GM18951 (cell line): ENCODE results near the gene SPNS2.

Source experiments
- POLR2A ChIP-seq: IDR thresholded peaks from 4 replicates; pipeline ENCODE4 v1.6.1; 2011; ENCODE audit warnings: mild to moderate bottlenecking; ENCODE audit not compliant: insufficient read length, insufficient read depth; ENCODE audit errors: extremely low read depth
- in situ Hi-C: fragments of 300-500 bp; cut with MboI; formaldehyde crosslinking; loops from one replicate; pipeline ENCODE4 v1.12.0; 2022; ENCODE audit warnings: low sequenced_read_pairs, mixed read lengths, inconsistent platforms; ENCODE audit not compliant: unreplicated experiment

Gene SPNS2

GRCh38 chr17:4560421-4560820 lies 61.7 kb downstream of the SPNS2 start, which contains the start of gene GGT6:
Gene GGT6, minus strand, starts transcription at chr17:4560577. Its CDS starts 56 bp downstream, at chr17:4560521.
- no peak for TF ChIP-seq POLR2A

GRCh38 chr17:4560837-4561256 lies 62.2 kb downstream of the SPNS2 start:
- TF ChIP-seq POLR2A, result no peak
- in situ Hi-C loops, result loop anchor here (25.0 kb wide), 1 partner anchor 326 kb away; the partner anchor contains the start of gene C17orf107

More at GRCh38 chr17:4560421-4560820, 61.7 kb downstream of the SPNS2 start, which contains the start of gene GGT6:
- in situ Hi-C loops, result loop anchor here (25.0 kb wide), 1 partner anchor 327 kb away; the partner anchor contains the start of gene C17orf107

GRCh38 chr17:4562015-4562969 lies 63.6 kb downstream of the SPNS2 start:
- TF ChIP-seq POLR2A, result no peak
- in situ Hi-C loops, result loop anchor here (25.0 kb wide), 1 partner anchor 325 kb away; the partner anchor contains the start of gene C17orf107

GRCh38 chr17:4565209-4566141 lies 66.8 kb downstream of the SPNS2 start:
- in situ Hi-C loops, result loop anchor here (25.0 kb wide), 1 partner anchor 322 kb away; the partner anchor contains the start of gene C17orf107
- no peak for TF ChIP-seq POLR2A

- no peak for TF ChIP-seq POLR2A
- in situ Hi-C loops, result loop anchor here (25.0 kb wide), 1 partner anchor 321 kb away; the partner anchor contains the start of gene C17orf107
These were observed 68.1 kb downstream of the SPNS2 start for GRCh38 chr17:4566785-4567184.

- in situ Hi-C loops, result loop anchor here (25.0 kb wide), 1 partner anchor 318 kb away; the partner anchor contains the start of gene C17orf107
- TF ChIP-seq POLR2A, result no peak
These were observed 70.9 kb downstream of the SPNS2 start for GRCh38 chr17:4569591-4569990.

GRCh38 chr17:4572131-4572530 lies 73.5 kb downstream of the SPNS2 start:
- in situ Hi-C loops, result loop anchor here (25.0 kb wide), 1 partner anchor 315 kb away; the partner anchor contains the start of gene C17orf107
- TF ChIP-seq POLR2A, result no peak

- in situ Hi-C loops, result loop anchor here (25.0 kb wide), 1 partner anchor 314 kb away; the partner anchor contains the start of gene C17orf107
- no peak for TF ChIP-seq POLR2A
These were observed 74.4 kb downstream of the SPNS2 start for GRCh38 chr17:4573115-4573514.

- in situ Hi-C loops, result loop anchor here (25.0 kb wide), 1 partner anchor 314 kb away; the partner anchor contains the start of gene C17orf107
- no peak for TF ChIP-seq POLR2A
These were observed 75.0 kb downstream of the SPNS2 start for GRCh38 chr17:4573669-4574068.

GRCh38 chr17:4574448-4575045 lies 75.9 kb downstream of the SPNS2 start:
- no peak for TF ChIP-seq POLR2A
- in situ Hi-C loops, result loop anchor here (25.0 kb wide), 1 partner anchor 313 kb away; the partner anchor contains the start of gene C17orf107

- in situ Hi-C loops, result no loop called here
- no peak for TF ChIP-seq POLR2A
These were observed 77.5 kb downstream of the SPNS2 start for GRCh38 chr17:4576161-4576558.
